Choroid plexus epithelial cell (primary cell): ENCODE measurements around the gene CELF2.
A peak's percentile ranks its signal among the peaks of the same experiment; 100 is the strongest.

Experiments
- DNase-seq: peaks from one replicate; pipeline ENCODE4 v3.0.0-alpha.2; 2010; ENCODE audit warnings: low read depth
- H3K4me3 ChIP-seq: 2 replicates; pipeline ENCODE4 v1.5.1; 2011; ENCODE audit warnings: low read depth, mild to moderate bottlenecking, control low read depth, low read length, moderate library complexity
- CTCF ChIP-seq: conservative IDR thresholded peaks from 2 replicates; pipeline ENCODE4 v1.5.1; 2011; ENCODE audit warnings: low read depth, mild to moderate bottlenecking, control low read depth, inconsistent platforms, low read length, moderate library complexity

The CELF2 gene

GRCh38 chr10:11015446-11015934, 2.2 kb upstream of the CELF2 start:
- TF ChIP-seq CTCF: no peak
- no peak overlapping the region for H3K4me3 ChIP-seq
- no peak for DNase-seq

GRCh38 chr10:11017000-11017569, 587 bp upstream of the CELF2 start:
- DNase-seq: no peak
- peak overlapping the region; percentile 56 for H3K4me3 ChIP-seq

GRCh38 chr10:11018432-11018841, 765 bp downstream of the CELF2 start:
- peak overlapping the region; percentile 56 for H3K4me3 ChIP-seq

More at GRCh38 chr10:11017000-11017569, 587 bp upstream of the CELF2 start:
- TF ChIP-seq CTCF: no peak

GRCh38 chr10:11018855-11019631, 1.4 kb downstream of the CELF2 start:
- no peak for TF ChIP-seq CTCF
- H3K4me3 ChIP-seq: peak overlapping the region; percentile 56
- no peak for DNase-seq

More at GRCh38 chr10:11018432-11018841, 765 bp downstream of the CELF2 start:
- no peak for TF ChIP-seq CTCF
- DNase-seq: no peak

GRCh38 chr10:11019724-11020547, 2.3 kb downstream of the CELF2 start:
- no peak for TF ChIP-seq CTCF
- H3K4me3 ChIP-seq: no peak overlapping the region
- no peak for DNase-seq

GRCh38 chr10:11020548-11020942, 2.9 kb downstream of the CELF2 start:
- no peak for TF ChIP-seq CTCF
- no peak for DNase-seq
- H3K4me3 ChIP-seq: no peak overlapping the region
